ENCODE measurements around the gene ARHGEF5. TPM values are rescaled to one million over a fixed set of nuclear protein-coding genes. Genes with fewer than 3 reads are reported as not detected.

The ARHGEF5 gene
- total and polyA plus RNA-seq, 2 donors (not counting 1 experiment from before 2014, with no cell fraction given): 6.8 to 6.9 TPM

DNA sequence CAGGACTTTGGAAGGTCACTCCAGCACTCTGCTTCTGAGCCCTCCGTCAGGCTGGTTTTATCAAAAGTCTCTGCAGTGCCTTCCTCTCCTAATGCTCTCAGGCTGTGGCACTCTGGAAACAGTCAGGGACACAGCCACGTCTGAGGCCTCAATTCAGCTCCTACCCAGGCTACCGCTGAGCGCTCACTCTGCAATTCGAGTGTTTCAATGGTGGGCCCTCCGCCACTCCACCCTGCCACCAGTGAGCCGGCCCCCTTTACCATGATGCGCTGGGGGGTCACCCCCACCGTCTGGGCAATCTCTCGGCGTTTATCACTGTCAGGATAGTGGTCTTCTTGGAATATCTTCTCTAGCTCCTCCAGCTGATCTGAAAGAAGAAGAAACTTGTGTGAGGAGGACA is 44.7 kb downstream of the ARHGEF5 start:
- Histone ChIP-seq H3K4me2 (replicated peaks; ENCODE audit: low read depth, low read length, poor library complexity, severe bottlenecking) (no peak overlapping the region), H3K9ac (ENCODE audit: low read length) (no peak overlapping the region), H3K4me1 (ENCODE audit: control insufficient read depth in 2 of 2, insufficient read depth in 2 of 2, low read length in 2 of 2) (peaks cover 0 to 33% of the 10 kb centered on the region in 2 donors), H3K4me3 (ENCODE audit: control extremely low read depth in 1 of 5, extremely low read depth in 1 of 5, insufficient read depth in 1 of 5, low read depth in 2 of 5, low read length in 4 of 5) (no peak overlapping the region), H3K9me3 (ENCODE audit: control extremely low read depth in 1 of 3, control insufficient read depth in 2 of 3, insufficient read depth in 1 of 3, low read length in 2 of 3) (no peaks in the 10 kb centered on the region), H3K36me3 (replicated peaks in 1 of 2; ENCODE audit: control extremely low read depth in 1 of 2, control insufficient read depth in 1 of 2, extremely low read depth in 1 of 2, insufficient read depth in 2 of 2, low read length in 1 of 2) (no peaks in the 10 kb centered on the region), H2AFZ (ENCODE audit: insufficient read depth, low read depth, low read length, poor library complexity, severe bottlenecking) (no peak overlapping the region), H3K79me2 (ENCODE audit: control insufficient read depth, insufficient read depth, low read length) (no peaks in the 10 kb centered on the region), H3K27ac (ENCODE audit: low read length in 2 of 2) (no peak overlapping the region), H3K27me3 (replicated peaks in 1 of 4; ENCODE audit: control extremely low read depth in 1 of 4, control insufficient read depth in 3 of 4, insufficient read depth in 4 of 4, low read length in 3 of 4) (peaks cover 0 to 4% (median 0%) of the 10 kb centered on the region in 4 experiments), H4K20me1 (ENCODE audit: control insufficient read depth, insufficient read depth, low read length, poor library complexity, severe bottlenecking) (no peaks in the 10 kb centered on the region)
- peaks cover 16% of the 10 kb centered on the region for H3K27me3 Mint-ChIP-seq
- H3K27ac Mint-ChIP-seq: no peak overlapping the region
- WGBS (ENCODE audit: insufficient coverage): 89% methylated on average over 6 of the region's 11 CpGs
- no peaks in the 10 kb centered on the region for H3K4me1 Mint-ChIP-seq
- CTCF ChIA-PET: no interaction called here
- intact Hi-C loops (cut with micrococcal nuclease): no loop called here
- ATAC-seq (ENCODE audit: low read depth): no peak
- POLR2A ChIA-PET: no interaction called here
- no peak for TF ChIP-seq CTCF (IDR thresholded peaks at IDR 0.05)
- TF ChIP-seq EZH2 (IDR thresholded peaks at IDR 0.05; ENCODE audit: borderline replicate concordance, insufficient read depth, low read depth, low read length, poor library complexity, severe bottlenecking): no peak
- no peak overlapping the region for H3K4me3 Mint-ChIP-seq
- no peaks in the 10 kb centered on the region for H3K9me3 Mint-ChIP-seq (ENCODE audit: insufficient read depth)
- no peak for DNase-seq

DNA sequence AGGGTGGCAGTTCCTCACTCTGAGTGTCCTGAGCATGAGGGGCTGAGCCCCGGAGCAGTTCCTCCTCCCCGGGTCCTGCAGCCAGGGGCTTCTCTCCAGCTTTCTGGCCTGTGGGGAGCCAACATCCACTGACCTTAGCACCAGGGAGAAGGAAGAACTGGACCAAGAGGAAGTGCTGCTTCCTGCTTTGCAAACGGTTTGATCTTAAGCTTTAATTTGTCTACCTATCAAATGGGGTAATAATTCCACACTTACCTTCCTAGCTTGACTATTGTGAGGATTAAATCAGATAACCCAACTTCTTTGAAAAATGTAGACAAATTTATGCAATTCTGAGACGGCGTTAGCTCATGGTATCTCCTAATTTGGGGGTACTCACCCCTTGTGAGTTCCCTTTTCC is 46.3 kb downstream of the ARHGEF5 start:
- intact Hi-C loops (cut with micrococcal nuclease): no loop called here
- H3K4me3 Mint-ChIP-seq: no peak overlapping the region
- Histone ChIP-seq H3K9ac (ENCODE audit: low read length) (no peak overlapping the region), H3K27me3 (replicated peaks in 1 of 4; ENCODE audit: control extremely low read depth in 1 of 4, control insufficient read depth in 3 of 4, insufficient read depth in 4 of 4, low read length in 3 of 4) (peaks cover 0 to 4% (median 1%) of the 10 kb centered on the region in 4 experiments), H3K9me3 (ENCODE audit: control extremely low read depth in 1 of 3, control insufficient read depth in 2 of 3, insufficient read depth in 1 of 3, low read length in 2 of 3) (no peaks in the 10 kb centered on the region), H4K20me1 (ENCODE audit: control insufficient read depth, insufficient read depth, low read length, poor library complexity, severe bottlenecking) (no peaks in the 10 kb centered on the region), H3K4me1 (ENCODE audit: control insufficient read depth in 2 of 2, insufficient read depth in 2 of 2, low read length in 2 of 2) (peaks cover 0 to 48% of the 10 kb centered on the region in 2 donors), H3K4me2 (replicated peaks; ENCODE audit: low read depth, low read length, poor library complexity, severe bottlenecking) (no peak overlapping the region), H3K4me3 (ENCODE audit: control extremely low read depth in 1 of 5, extremely low read depth in 1 of 5, insufficient read depth in 1 of 5, low read depth in 2 of 5, low read length in 4 of 5) (no peak overlapping the region), H3K27ac (ENCODE audit: low read length in 2 of 2) (no peak overlapping the region), H3K36me3 (replicated peaks in 1 of 2; ENCODE audit: control extremely low read depth in 1 of 2, control insufficient read depth in 1 of 2, extremely low read depth in 1 of 2, insufficient read depth in 2 of 2, low read length in 1 of 2) (no peaks in the 10 kb centered on the region), H3K79me2 (ENCODE audit: control insufficient read depth, insufficient read depth, low read length) (no peaks in the 10 kb centered on the region), H2AFZ (ENCODE audit: insufficient read depth, low read depth, low read length, poor library complexity, severe bottlenecking) (no peak overlapping the region)
- ChIA-PET CTCF (interaction anchor here (1.1 to 1.9 kb wide), 2 partner anchors 8 to 11 kb away, joined by 4 to 8 read pairs; no protein-coding TSS in a partner anchor), POLR2A (no interaction called here)
- TF ChIP-seq EZH2 (IDR thresholded peaks at IDR 0.05; ENCODE audit: borderline replicate concordance, insufficient read depth, low read depth, low read length, poor library complexity, severe bottlenecking) (no peak), CTCF (IDR thresholded peaks at IDR 0.05) (no peak)
- no peaks in the 10 kb centered on the region for H3K4me1 Mint-ChIP-seq
- H3K27me3 Mint-ChIP-seq: peaks cover 8% of the 10 kb centered on the region
- no peak overlapping the region for H3K27ac Mint-ChIP-seq
- WGBS (ENCODE audit: insufficient coverage): 32% methylated on average over 2 of the region's 5 CpGs
- H3K9me3 Mint-ChIP-seq (ENCODE audit: insufficient read depth): no peaks in the 10 kb centered on the region
- ATAC-seq (ENCODE audit: low read depth) (no peak), DNase-seq (no peak)
